ENCODE measurements around the gene TMEM117.
"Not testable (repeated sequence)": the region's sequence is repeated elsewhere in the genome, so short reads cannot be mapped to it uniquely, and the experiment has no call there.

Gene TMEM117

GRCh38 chr12:44240186-44240585, 404.3 kb downstream of the TMEM117 start:
- no peak for DNase-seq

GRCh38 chr12:44245932-44246331, 410.1 kb downstream of the TMEM117 start:
- no peak for DNase-seq

DNA sequence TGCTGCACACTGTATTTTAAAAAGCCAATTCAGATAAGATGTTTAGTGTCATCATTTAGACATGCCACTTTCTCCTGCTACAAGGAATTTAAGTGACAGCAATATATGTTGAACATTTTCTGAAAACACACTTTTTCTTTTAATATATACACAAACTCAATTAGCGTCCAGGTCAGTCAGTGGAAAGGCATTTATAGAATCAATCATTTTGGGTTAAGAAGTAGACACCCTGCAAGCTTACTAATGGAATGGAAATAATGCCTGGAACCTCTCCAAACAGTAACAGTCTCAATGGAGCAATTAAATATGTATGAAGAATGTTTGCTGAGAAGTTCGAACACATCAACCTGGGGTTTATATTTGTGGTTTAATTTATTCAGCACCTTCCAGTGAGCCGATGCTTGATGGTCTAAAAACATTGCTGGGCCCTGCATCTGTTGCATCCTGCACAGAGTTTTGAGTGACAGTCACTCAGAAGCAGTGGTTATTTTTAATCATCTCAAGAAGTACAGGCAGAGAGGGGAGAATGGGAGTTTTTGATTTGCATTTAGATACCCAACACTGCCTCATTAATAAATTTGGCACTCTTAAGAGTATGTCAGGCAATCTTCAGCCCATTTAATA, 410.7 kb downstream of the TMEM117 start:
- no peak for DNase-seq

DNA sequence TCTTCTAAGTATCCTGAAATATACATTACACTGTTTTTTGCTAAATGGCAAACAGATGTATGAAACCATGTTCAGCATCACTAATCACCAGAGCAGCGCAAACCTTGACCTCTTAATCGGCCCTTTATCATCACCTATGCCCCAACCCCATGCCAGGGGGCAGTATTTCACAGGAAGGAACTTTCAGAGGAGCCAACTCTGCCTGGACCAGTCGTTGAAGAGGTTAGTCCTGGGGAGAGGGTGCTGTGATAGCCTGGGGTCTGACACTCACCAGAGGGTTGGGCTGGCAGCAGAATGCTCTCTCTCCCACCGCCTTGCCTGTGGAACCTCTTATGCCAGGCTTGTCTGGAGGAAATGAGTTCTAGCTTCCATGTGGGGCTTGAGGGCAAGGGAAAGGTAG, 411.7 kb downstream of the TMEM117 start:
- no peak for DNase-seq

- no peak for DNase-seq
These were observed 412.6 kb downstream of the TMEM117 start for GRCh38 chr12:44248436-44248835.

- not testable (repeated sequence) for DNase-seq
These were observed 414.6 kb downstream of the TMEM117 start for GRCh38 chr12:44250440-44250839.

DNA sequence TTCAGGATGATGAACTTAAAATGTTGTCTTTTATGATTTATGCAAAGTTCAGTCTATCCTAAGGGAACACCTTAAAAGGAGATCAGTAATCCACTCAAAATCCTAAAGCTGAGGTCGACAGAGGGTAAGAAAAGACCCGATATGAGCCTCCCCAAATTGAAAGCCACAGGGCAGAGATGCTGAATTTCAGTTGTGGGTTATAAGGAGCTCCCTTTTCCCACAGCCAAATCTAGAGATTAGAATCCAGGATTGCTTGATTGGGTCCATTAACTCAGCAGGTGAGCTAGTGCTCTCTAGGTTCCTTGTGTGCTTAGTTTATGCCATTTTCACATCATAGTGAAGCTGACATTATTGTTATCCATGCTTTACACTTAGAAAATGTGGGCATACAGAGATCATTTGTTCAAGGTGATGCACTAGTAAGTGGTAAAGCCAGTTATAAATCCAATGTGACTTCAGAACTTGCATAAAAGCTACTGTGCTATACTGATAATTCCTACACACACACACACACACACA, 417.5 kb downstream of the TMEM117 start:
- DNase-seq, result no peak

GRCh38 chr12:44258246-44258645, 422.4 kb downstream of the TMEM117 start:
- DNase-seq, result no peak

GRCh38 chr12:44259890-44260289, 424.0 kb downstream of the TMEM117 start:
- no peak for DNase-seq

DNA sequence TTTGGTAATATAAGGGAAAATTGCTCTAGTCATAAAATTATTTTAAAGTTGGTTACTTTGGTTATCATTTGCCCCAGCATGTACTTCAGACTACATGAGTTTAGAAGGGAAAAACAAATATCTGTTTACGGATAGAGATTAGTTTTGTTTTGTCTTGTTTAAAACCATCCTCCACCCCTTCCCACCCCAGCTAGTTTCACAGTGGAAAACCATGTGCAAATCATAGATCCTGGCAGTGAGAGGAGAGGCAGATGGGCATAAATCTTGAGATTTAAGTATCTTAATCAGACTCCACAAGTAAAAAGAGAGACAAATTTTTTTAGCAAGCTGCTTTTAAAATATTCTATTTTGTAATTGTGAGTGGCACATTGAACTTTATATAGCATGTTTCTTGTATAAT, 424.7 kb downstream of the TMEM117 start:
- no peak for DNase-seq

DNA sequence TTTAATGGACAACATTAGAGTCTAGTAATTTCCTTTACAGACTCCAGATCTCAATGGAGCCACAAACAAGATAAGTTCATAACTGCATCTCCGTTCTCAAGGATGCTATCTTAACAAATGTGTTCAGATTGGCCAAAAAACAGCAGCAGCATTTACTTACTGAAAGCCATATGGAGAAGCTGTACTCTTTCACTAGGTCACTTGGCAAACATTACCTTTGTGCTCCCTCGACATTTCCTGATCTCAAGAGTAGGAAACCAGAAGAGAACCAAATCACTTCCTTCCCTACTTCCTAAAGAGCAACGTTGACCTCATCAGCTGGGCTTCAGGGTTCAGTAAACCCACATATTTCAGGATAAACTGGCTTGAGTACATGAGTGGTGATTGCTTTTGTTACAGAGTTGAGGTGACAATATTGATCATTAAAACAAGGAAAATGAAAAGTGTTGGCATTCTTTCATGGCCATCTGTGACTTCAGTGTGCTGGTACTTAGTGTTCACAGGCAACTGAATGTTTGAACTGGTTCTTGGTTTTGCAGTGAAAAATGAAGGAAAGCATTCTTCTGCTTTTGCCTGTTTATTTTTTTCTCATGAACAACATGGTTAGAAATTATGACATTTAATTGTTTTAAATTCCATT, 449.6 kb downstream of the TMEM117 start:
- no peak for DNase-seq

DNA sequence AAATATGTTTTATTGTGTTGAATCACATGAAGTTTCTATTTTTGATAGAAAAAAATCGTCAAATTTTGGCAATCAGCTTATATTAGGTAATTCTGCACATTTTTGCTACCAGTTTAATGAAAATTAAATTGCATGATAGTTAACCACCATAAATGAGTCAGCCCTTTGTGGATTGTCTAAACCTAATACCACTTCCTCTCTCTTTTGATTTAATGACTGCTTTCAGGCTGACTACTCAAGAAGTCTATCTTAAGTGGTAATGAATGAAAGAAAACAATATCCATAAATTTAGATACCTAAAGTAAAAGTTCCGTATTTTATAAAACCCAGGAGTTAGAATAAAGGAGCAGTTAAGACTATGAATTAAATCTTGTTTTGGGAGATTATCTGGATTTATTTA, 450.5 kb downstream of the TMEM117 start:
- no peak for DNase-seq

GRCh38 chr12:44286821-44287505, 451.1 kb downstream of the TMEM117 start:
- DNase-seq, result no peak

GRCh38 chr12:44287545-44287944, 451.7 kb downstream of the TMEM117 start:
- no peak for DNase-seq

DNA sequence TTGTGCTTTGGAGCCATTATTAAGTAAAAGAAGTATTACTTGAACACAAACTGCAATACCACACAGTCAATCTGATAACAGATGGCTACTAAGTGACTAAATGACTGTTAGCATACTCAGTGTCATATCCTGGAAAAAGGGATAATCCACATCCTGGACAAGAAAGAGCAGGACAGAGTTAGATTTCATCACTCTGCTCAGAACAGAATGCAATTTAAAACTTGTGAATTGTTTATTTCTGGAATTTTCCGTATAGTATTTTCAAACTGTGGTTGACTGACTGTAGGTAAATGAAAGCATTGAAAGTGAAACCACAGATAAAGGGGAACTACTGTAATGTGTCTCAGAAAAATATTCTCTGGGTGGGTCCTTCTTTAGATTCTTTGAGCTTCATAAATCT, 458.8 kb downstream of the TMEM117 start:
- DNase-seq, result no peak

- no peak for DNase-seq
These were observed 460.2 kb downstream of the TMEM117 start for GRCh38 chr12:44295958-44296623.

GRCh38 chr12:44296624-44297197, 460.8 kb downstream of the TMEM117 start:
- DNase-seq, result no peak

DNA sequence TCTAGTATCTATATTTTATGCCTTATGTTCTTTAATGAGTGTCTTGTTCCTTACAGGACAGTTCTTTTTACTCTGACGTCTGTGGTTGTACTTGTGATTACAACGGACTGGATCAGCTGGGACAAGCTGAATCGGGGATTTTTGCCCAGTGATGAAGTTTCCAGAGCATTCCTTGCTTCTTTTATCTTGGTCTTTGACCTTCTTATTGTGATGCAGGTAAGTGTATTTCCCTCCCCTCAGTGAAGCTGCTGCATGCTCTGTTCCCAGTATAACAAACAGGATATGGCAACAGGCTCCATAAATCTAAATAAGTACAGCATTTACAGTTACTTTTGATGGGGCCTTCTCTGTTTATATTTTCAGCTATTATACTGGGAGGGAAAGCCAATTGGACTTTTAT, 463.6 kb downstream of the TMEM117 start:
- no peak for DNase-seq

GRCh38 chr12:44307506-44308168, 471.8 kb downstream of the TMEM117 start:
- DNase-seq, result no peak

DNA sequence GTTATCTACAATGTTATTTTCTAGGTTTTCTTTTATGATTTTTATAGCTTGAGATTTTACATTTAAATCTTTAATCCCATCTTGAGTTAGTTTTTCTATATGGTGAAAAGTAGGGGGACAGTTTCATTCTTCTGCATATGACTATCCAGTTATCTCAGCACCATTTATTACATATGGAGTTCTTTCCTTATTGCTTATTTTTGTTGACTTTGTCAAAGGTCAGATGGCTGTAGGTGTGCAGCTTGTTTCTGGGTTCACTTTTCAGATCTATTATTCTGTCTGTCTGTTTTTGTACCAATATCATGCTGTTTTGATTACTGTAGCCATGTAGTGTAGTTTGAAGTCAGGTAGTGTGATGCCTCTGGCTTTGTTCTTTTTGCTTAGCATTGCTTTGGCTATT, 477.3 kb downstream of the TMEM117 start:
- DNase-seq, result no peak

DNA sequence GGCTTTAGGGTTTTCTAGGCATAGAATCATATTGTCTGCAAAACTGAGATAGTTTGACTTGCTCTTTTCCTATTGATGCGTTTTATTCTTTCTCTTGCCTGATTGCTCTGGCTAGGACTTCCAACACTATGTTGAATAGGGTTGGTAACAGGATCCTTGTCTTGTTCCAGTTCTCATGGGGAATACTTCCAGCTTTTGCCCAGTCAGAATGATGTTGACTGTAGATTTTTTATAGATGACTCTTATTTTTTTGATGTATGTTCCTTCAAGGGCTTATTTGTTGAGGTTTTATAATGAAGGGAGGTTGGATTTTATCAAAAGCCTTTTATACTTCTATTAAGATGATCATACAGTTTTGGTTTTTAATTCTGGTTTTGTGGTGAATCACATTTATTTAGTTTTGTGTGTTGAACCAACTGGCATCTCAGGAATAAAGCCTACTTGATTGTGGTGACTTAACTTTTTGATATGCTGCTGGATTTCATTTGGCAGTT, 478.2 kb downstream of the TMEM117 start:
- DNase-seq, result no peak

DNA sequence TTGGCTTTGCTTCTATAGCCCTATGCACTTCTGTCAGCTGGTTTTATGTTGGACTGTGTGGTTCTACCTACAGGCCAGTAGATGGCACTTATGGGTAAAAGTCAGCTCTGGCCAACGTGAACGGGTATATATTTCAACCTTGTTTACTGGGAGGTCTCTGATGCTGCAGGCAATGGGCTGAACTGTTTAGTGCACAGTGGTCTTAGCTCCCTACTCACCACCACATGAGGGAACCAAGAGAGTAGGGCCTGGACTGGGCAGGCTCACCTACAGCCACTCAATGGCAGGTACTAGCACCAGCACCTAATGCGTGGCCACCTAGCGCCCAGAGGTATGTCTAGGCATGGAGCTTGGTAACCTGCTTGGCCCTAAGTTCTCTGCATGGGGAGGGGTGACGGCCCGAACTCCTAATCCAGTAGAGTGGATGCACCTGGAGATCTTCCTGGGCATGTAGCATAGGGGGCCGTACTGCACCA, 481.8 kb downstream of the TMEM117 start:
- no peak for DNase-seq
